Effector CD8-positive, alpha-beta T cell (primary cell): ENCODE data around the gene FBRSL1.
"Not testable (repeated sequence)": the region's sequence is repeated elsewhere in the genome, so short reads cannot be mapped to it uniquely, and the experiment has no call there.

Experiments used
- DNase-seq: peaks from one replicate; lab custom pipeline; 2025; lab: John Stamatoyannopoulos, UW
- total RNA-seq, 4 experiments: gene quantifications; one replicate each; lab custom pipeline; 2026; lab: John Stamatoyannopoulos, UW

Gene FBRSL1
- 62.0 to 92.8 (median 73.3) reads per million in 4 experiments for total RNA-seq

- peak; percentile 94 for DNase-seq
These were observed at the start of gene FBRSL1 for GRCh38 chr12:132489602-132490266. Gene FBRSL1 (plus strand): TSS chr12:132490151.

GRCh38 chr12:132440420-132440819 lies 49.5 kb upstream of the FBRSL1 start:
- not testable (repeated sequence) for DNase-seq

- no peak for DNase-seq
These were observed 47.8 kb upstream of the FBRSL1 start for GRCh38 chr12:132441871-132442863.

DNA sequence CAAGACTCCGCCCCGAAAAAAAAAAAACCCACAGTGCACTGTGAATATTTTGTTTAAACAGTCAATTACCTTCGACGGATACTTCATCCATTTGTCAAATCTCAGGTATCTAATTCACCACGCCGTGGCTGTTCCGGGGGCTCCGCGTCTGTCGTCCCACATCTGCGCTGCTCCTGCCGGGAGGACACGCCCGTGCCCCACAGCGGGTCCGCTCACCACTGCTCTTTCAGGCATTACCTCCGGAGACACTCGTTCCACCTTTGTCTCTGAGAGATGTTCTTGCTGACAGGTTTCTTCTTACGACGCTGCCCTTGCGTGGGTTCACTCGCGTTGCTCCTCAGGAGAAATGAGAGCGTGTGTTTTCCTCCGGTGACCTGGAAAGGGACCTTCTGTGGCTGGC lies 46.9 kb upstream of the FBRSL1 start:
- DNase-seq = no peak

DNA sequence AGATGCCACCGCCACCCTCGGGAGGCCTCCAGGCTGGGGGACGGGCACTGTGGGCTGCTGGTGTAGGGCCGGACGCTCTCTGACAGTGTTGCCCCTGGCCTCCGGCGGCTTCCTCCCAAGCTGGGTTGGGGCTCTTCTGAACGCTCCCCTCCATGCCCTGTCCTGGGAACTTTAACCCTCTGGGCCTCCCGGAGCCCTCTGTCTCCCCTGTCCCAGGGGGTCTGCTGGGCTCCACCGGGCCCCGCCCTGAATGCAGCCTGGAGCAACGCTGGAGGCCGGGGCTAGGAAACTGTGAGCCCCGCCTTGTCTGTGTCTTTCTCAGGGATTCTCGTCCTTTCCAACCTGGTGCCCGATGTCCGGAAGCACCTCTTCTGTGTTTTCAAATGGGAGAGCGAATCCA lies 45.7 kb upstream of the FBRSL1 start:
- DNase-seq = no peak

DNA sequence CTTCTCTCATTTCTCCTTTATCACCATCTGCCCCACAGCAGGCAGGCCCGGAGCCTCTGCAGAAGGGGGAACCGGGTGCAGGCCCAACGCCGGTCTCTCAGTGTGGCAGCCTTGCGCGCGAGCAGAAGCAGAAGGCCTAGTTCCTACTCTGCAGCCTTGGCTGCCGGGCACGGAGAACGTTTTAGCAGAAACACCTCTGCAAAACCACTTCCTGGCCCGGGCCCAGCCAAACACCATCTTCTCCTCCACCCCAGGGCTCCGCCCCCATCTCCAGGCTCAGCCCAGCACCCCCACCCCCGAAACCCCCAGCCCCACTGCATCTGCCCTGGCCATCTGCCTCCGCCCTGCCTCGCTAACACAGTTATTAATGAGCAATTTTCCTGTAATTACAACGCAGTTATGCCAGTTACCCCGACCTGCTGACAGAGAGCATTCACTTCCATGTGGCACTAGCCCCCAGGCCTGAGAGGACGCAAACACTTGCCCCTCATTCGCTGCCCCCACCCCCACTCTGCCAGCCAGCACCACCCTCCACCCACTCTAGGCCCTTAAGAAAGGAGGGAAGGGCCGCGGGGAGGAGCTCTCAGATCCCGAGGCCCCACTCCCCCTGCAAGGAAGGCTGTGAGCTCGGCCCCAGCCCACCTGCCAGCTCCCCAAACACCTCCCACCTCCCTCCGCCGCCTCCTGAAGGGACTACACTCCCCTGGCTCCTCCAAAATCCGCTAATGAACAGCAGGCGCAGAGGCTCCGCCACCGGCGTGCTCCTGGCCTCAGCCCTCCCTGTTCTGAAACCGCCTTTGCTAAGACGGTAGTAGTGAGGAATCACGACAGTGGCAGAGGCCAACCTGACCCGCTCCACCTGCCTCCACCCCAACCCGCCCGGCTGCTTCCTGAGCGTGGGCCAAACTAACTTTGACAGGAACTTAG lies 44.7 kb upstream of the FBRSL1 start:
- peak; percentile 48 for DNase-seq

- peak; percentile 66 for DNase-seq
These were observed 43.9 kb upstream of the FBRSL1 start for GRCh38 chr12:132445884-132446632.

GRCh38 chr12:132446633-132447326 lies 43.2 kb upstream of the FBRSL1 start:
- no peak for DNase-seq

DNA sequence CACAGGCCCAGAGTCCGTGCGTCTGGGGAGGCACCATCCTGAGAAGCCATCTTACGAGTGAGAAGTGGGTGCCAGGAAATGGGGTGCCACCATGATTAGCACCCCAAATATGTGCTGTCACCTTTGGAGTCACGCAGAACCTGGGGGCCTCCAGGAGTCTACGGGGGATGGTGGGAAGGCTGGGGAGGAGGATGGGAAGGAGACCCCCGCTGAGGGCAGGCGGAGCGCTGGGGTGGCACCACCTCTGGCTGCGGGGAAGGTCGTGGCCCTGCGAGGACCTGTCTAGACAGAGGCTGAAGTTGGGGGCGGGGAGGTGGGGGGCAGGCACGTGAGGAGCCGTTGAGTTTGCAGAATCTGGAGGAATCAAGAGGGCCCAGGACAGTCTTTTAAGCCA lies 42.6 kb upstream of the FBRSL1 start:
- DNase-seq = no peak

DNA sequence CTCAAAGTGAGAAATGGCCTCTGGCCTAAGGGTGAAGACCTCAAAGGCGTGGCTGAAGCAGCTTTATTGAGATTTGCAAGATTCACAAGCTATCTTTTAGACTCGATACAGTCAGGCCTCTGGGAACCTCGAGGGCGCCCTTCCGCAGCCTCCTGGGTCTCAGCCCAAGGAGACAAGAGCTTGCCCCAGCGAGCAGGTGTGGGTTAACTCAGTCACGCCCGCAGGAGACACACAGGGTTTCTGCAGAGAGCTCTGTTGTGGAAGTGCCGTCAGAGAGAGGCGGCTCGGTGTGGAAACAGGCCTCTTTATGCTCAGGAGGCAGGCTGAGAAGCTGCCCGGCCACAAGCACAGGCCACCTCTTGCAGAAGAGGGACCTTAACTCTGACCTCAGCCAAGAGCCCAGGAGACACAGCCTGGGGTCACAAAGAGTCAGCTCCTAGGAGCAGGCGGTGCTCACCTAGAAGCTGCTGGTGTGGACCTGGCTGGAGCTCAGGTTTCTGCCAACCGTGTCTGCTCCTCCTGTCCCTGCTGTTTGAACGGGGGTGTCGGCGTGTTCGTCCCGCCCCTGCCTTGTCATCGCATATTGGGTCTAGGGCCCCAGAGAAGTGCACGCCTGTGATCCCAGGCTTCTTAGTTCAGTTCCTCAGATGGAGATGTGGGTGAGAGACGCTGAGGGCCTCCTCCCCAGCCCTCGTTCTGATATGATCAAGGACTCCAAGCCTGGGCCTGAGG lies 42.1 kb upstream of the FBRSL1 start:
- no peak for DNase-seq

GRCh38 chr12:132448463-132448820 lies 41.5 kb upstream of the FBRSL1 start:
- no peak for DNase-seq

DNA sequence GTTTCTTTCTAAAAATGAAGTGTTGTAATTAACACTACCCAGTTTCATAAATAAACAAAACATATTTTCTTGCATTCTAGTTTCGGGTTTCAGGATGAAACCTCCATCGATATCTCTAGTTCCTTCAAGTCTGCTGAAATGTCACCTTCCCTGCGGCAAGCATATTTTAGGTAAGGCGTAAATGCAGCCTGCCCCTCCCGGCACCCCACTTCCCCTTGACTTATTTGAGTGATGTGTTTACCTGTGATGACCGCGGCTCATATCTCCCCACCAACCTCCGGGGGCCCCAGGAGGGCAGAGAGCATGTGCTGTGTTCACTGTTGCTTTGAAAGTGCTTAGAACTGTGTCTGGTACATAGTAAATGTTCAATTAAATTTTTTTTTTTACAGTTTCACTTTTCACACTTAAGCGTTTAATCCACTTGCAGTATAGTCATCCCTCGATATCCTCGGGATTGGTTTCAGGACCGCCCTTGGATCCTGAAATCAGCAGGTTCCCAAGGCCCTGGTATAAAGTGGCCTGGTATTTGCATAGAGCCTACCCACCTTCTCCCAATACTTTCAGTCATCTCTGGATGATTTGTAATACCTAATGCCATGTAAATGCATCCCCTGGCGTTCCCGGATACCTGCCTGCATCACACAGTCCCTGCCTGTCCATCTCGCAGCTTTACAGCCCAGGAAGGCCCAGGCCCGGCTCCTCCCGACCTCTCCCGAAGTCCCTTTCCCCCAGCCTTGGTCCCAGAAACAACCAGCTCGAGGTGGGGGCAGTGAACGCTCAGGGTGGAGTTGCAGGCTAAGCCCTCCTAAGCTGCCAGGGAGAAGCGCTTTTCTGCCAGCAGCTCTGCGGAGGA lies 40.2 kb upstream of the FBRSL1 start:
- no peak for DNase-seq

DNA sequence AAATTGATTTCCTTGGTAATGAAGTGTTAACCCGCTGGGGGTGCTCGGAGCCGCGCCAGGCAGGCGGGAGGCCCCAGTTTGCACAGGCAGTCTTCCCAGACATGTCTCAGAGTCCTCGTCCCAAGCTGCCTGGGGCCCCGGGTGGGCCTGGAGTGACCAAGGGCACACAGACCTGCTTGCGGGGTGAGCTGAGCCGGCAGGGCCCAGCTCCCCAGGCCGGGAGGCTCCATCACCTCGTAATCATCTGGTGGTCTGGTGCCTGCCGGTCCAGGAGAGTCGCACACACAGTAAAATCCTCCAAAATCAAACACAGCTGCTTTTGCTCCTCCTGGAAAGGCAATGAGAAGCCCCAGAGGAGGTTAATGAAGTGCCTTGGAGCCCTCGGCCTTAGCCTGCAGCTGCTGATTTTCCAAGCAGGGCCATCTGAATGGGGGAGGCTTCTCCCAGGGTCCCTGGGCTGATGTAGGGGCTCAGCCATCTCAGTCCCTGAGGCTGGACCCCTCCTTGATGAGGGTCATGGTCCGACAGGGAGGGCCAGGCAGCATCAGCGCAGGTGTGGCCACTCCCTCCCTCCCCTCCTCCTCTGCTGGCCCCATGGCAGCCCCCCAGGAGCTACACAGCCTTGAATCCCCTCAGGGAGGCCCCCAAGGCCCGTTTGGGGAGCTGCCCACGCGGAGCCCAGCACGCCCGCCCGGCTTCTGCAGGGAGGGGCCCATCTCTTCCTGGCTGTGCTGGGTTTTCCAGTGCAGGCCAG lies 39.4 kb upstream of the FBRSL1 start:
- no peak for DNase-seq

GRCh38 chr12:132451172-132451835 lies 38.6 kb upstream of the FBRSL1 start:
- no peak for DNase-seq

- no peak for DNase-seq
These were observed 38.1 kb upstream of the FBRSL1 start for GRCh38 chr12:132451836-132452195.

DNA sequence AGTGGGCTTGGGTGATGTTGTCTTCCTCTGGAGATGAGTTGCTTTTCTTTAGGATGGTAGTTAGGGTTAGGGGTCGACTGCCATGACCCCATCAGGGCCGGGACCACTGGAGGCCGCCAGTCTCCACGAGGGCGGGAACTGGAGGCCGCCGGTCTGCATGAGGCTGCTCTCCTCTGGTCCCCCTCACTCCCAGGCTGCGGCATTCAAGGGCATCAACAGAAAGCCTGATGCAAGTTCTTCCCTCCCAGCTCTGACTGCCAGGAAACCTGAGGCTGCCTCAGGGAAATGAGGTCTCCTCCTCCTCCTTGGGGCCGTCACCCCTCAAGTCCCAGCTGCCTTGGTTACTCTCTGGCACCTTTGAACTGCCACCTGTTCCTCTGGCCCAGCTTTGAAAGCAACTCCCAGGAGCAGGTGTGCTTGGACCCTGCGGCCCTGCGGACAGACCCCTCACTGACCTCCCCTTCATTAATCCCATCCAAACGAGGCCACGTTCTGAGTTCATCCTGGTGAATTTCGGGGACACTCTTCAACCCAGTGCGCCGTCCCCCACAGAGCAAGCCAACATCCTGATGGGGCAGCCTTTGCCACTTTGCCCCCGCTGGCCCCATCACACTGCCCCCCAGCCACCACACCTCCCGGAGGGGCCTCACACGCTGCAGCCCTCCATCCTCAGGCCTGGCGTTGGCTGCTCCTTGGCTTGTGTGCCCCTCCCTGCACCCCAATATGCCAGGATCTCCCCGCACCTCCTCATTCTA lies 37.2 kb upstream of the FBRSL1 start:
- no peak for DNase-seq
